SK-N-MC (cell line): ENCODE data around the gene RBL1.

Experiments used
- EZH2 ChIP-seq: fragments of 200-600 bp; sonication (generic); IDR thresholded peaks from one replicate; pipeline ENCODE4 v1.6.1; 2017; ENCODE audit warnings: antibody characterized with exemption
- FOXP2 ChIP-seq: optimal IDR thresholded peaks from 2 replicates; pipeline ENCODE3; 2011; ENCODE audit warnings: mild to moderate bottlenecking, moderate library complexity; ENCODE audit not compliant: insufficient read depth; ENCODE audit errors: extremely low read length, control extremely low read depth

- TF ChIP-seq EZH2 = no peak
- no peak for TF ChIP-seq FOXP2
Observed at GRCh38 chr20:36975099-36975818, 120.5 kb downstream of the RBL1 start.
